OCI-LY1 (cell line): ENCODE results near the gene HPDL.

ENCODE experiments used
- H2AFZ ChIP-seq: fragments of 200-600 bp; sonication (generic), shearing (Covaris generic); 2 replicates; pipeline ENCODE4 v1.6.0; 2014; ENCODE audit warnings: antibody characterized with exemption, mild to moderate bottlenecking, low read length
- H3F3A ChIP-seq: fragments of 200-600 bp; sonication (generic), shearing (Covaris generic); 2 replicates; pipeline ENCODE4 v1.6.0; 2014; ENCODE audit warnings: mild to moderate bottlenecking, antibody characterized with exemption, low read length, moderate library complexity; ENCODE audit not compliant: insufficient read depth
- H3K27ac ChIP-seq: fragments of 200-600 bp; sonication (generic); 2 replicates; pipeline ENCODE4 v1.5.1; 2014; ENCODE audit warnings: low read length, mixed run types, mild to moderate bottlenecking, low read depth; ENCODE audit not compliant: poor library complexity, severe bottlenecking
- H3K27me3 ChIP-seq: fragments of 200-600 bp; sonication (generic); 2 replicates; pipeline ENCODE4 v1.6.0; 2014; ENCODE audit warnings: antibody characterized with exemption, mild to moderate bottlenecking, low read length, moderate library complexity; ENCODE audit not compliant: insufficient read depth
- H3K36me3 ChIP-seq: fragments of 200-600 bp; sonication (generic); 2 replicates; pipeline ENCODE4 v1.6.1; 2014; ENCODE audit warnings: mild to moderate bottlenecking, antibody characterized with exemption, low read length, moderate library complexity, mixed read lengths; ENCODE audit not compliant: insufficient read depth
- H3K4me1 ChIP-seq: fragments of 200-600 bp; sonication (generic); 2 replicates; pipeline ENCODE4 v1.5.1; 2014; ENCODE audit warnings: mild to moderate bottlenecking, low read length, moderate library complexity; ENCODE audit not compliant: insufficient read depth, severe bottlenecking
- H3K4me2 ChIP-seq: fragments of 200-600 bp; sonication (generic), shearing (Covaris generic); 2 replicates; pipeline ENCODE4 v1.6.1; 2014; ENCODE audit warnings: low read length
- H3K4me3 ChIP-seq: fragments of 200-600 bp; sonication (generic); 2 replicates; pipeline ENCODE4 v1.5.1; 2014; ENCODE audit warnings: low read length, low read depth, mild to moderate bottlenecking, mixed read lengths; ENCODE audit not compliant: poor library complexity, severe bottlenecking
- H3K79me2 ChIP-seq: fragments of 200-600 bp; shearing (Covaris generic); 2 replicates; pipeline ENCODE4 v1.6.1; 2016; ENCODE audit warnings: mixed run types, low read length, mixed read lengths; ENCODE audit not compliant: insufficient read depth
- H3K9ac ChIP-seq: fragments of 200-600 bp; sonication (generic), shearing (Covaris generic); 2 replicates; pipeline ENCODE4 v1.6.1; 2014; ENCODE audit warnings: mild to moderate bottlenecking, low read length, mixed read lengths
- H3K9me2 ChIP-seq: fragments of 200-600 bp; sonication (generic), shearing (Covaris generic); 2 replicates; pipeline ENCODE4 v1.6.1; 2014; ENCODE audit warnings: low read depth, mild to moderate bottlenecking, low read length, mixed read lengths
- H3K9me3 ChIP-seq: fragments of 200-600 bp; shearing (Covaris generic); 2 replicates; pipeline ENCODE4 v1.6.1; 2014; ENCODE audit warnings: low read length, mixed read lengths
- H4K20me1 ChIP-seq: fragments of 200-600 bp; sonication (generic), shearing (Covaris generic); 2 replicates; pipeline ENCODE4 v1.6.0; 2016; ENCODE audit warnings: mild to moderate bottlenecking, low read length; ENCODE audit not compliant: insufficient read depth
- EZH2 ChIP-seq: fragments of 200-600 bp; sonication (generic), shearing (Covaris generic); IDR thresholded peaks from 2 replicates; pipeline ENCODE4 v1.8.0; 2017; ENCODE audit warnings: borderline replicate concordance, mixed run types, mild to moderate bottlenecking, antibody characterized with exemption, low read length, moderate library complexity, mixed read lengths
- TF ChIP-seq, protein P1 (sequence below): fragments of 200-600 bp; sonication (generic), shearing (Covaris generic); IDR thresholded peaks from 2 replicates; pipeline ENCODE4 v1.5.1; 2017; ENCODE audit warnings: mild to moderate bottlenecking, antibody characterized with exemption, low read length, moderate library complexity, mixed read lengths

Gene HPDL

GRCh38 chr1:45365051-45365450, 38.4 kb downstream of the HPDL start:
- Histone ChIP-seq H3K36me3 (no peaks in the 10 kb centered on the region), H3K9me3 (no peaks in the 10 kb centered on the region), H3K27ac (no peak overlapping the region), H3K27me3 (no peaks in the 10 kb centered on the region), H3F3A (no peaks in the 10 kb centered on the region), H3K4me1 (peaks cover 3% of the 10 kb centered on the region), H3K4me3 (no peak overlapping the region), H3K9me2 (no peaks in the 10 kb centered on the region), H2AFZ (no peak overlapping the region), H3K4me2 (no peak overlapping the region), H3K9ac (no peak overlapping the region), H3K79me2 (no peaks in the 10 kb centered on the region), H4K20me1 (no peaks in the 10 kb centered on the region)
- no peak for TF ChIP-seq EZH2

DNA sequence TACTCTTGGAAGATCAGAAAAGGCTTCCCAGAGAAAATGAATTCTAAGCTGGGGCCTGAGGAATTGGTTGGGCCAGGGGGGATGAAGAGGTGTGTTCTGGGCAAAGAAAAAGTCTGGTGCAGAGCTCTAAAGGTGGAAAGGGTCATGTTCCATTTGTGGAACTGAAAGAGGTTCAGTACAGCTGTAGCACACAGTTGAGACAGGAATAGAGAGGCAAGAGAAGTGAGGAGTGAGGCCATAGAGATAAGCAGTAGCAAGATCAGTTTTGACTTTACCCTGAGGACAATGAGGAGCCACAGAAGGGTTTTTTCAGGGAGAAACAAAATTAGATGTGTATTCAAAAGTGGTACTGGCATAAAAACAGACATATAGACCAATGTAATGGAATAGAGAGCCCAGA, 43.9 kb downstream of the HPDL start:
- Histone ChIP-seq H3K4me2 (no peak overlapping the region), H3K9me3 (no peaks in the 10 kb centered on the region), H3K27me3 (no peaks in the 10 kb centered on the region), H3K4me1 (peaks cover 7% of the 10 kb centered on the region), H4K20me1 (no peaks in the 10 kb centered on the region), H3K79me2 (no peaks in the 10 kb centered on the region), H3F3A (peaks cover 4% of the 10 kb centered on the region; the same call in 1 of the 2 replicates), H3K4me3 (no peak overlapping the region), H3K36me3 (no peaks in the 10 kb centered on the region), H2AFZ (no peak overlapping the region), H3K9ac (no peak overlapping the region), H3K9me2 (no peaks in the 10 kb centered on the region), H3K27ac (no peak overlapping the region)
- TF ChIP-seq, protein P1, sequence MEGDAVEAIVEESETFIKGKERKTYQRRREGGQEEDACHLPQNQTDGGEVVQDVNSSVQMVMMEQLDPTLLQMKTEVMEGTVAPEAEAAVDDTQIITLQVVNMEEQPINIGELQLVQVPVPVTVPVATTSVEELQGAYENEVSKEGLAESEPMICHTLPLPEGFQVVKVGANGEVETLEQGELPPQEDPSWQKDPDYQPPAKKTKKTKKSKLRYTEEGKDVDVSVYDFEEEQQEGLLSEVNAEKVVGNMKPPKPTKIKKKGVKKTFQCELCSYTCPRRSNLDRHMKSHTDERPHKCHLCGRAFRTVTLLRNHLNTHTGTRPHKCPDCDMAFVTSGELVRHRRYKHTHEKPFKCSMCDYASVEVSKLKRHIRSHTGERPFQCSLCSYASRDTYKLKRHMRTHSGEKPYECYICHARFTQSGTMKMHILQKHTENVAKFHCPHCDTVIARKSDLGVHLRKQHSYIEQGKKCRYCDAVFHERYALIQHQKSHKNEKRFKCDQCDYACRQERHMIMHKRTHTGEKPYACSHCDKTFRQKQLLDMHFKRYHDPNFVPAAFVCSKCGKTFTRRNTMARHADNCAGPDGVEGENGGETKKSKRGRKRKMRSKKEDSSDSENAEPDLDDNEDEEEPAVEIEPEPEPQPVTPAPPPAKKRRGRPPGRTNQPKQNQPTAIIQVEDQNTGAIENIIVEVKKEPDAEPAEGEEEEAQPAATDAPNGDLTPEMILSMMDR: no peak
- no peak for TF ChIP-seq EZH2

GRCh38 chr1:45373573-45373972, 46.9 kb downstream of the HPDL start:
- Histone ChIP-seq H2AFZ (no peak overlapping the region), H3K79me2 (no peaks in the 10 kb centered on the region), H3K9ac (no peak overlapping the region), H3K27me3 (no peaks in the 10 kb centered on the region), H3K4me3 (no peak overlapping the region), H3K9me2 (no peaks in the 10 kb centered on the region), H3K4me2 (no peak overlapping the region), H3K4me1 (peaks cover 7% of the 10 kb centered on the region), H3K36me3 (no peaks in the 10 kb centered on the region), H4K20me1 (no peaks in the 10 kb centered on the region), H3K27ac (no peak overlapping the region), H3F3A (peaks cover 7% of the 10 kb centered on the region; the same call in 1 of the 2 replicates), H3K9me3 (no peaks in the 10 kb centered on the region)
- TF ChIP-seq EZH2: no peak
- TF ChIP-seq, protein P1: no peak
